HepG2 (cell line): ENCODE data around the gene IQCK.

ENCODE experiments used
- CBX5 ChIP-seq: sonication (generic); formaldehyde crosslinking; IDR thresholded peaks from 2 replicates; pipeline ENCODE4 v1.4.0; 2020; ENCODE audit warnings: missing genetic modification reagents, borderline replicate concordance
- EZH2 ChIP-seq: conservative IDR thresholded peaks from 2 replicates; pipeline ENCODE4 v1.6.1; 2012; ENCODE audit warnings: mild to moderate bottlenecking, low read depth, low read length, moderate library complexity
- KDM1A ChIP-seq: IDR thresholded peaks from 2 replicates; pipeline ENCODE4 v1.6.1; 2016; ENCODE audit warnings: missing compliant biosample characterization
- POLR2A ChIP-seq, 2 experiments: IDR thresholded peaks; 2 replicates each; pipeline ENCODE4 v1.6.1; 2011; ENCODE audit warnings: low read depth in 2 of 2, low read length in 2 of 2, mild to moderate bottlenecking in 1 of 2, moderate library complexity in 1 of 2; ENCODE audit not compliant: insufficient read depth in 1 of 2
- ZNF451 ChIP-seq: sonication (generic); formaldehyde crosslinking; IDR thresholded peaks from 2 replicates; pipeline ENCODE4 v1.5.0; 2020; ENCODE audit warnings: mild to moderate bottlenecking, missing genetic modification reagents

DNA sequence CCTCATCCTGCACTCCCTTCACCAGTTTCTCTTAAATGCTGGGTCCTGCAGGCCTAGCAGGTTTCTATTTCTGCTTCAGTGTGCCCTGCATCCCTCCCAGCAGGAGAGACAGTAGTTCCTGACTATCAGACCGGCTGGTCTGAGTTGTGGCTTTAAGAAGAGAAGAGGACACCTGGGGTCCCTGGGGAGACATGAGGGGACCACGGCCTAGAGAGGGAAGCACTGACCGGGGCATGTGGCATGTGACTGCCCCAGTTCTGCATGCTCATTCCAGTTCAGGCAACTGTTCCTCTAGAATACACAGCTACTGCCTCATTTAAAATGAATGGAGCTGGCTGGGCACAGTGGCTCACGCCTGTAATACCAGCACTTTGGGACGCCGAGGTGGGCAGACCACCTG lies 105.3 kb downstream of the IQCK start:
- TF ChIP-seq POLR2A (IDR thresholded peaks at IDR 0.05; ENCODE audit: insufficient read depth in 1 of 2, low read depth in 2 of 2, low read length in 2 of 2), result no peak
- no peak for TF ChIP-seq EZH2
- TF ChIP-seq KDM1A (CRISPR knock-in tag), result no peak
- no peak for TF ChIP-seq ZNF451 (CRISPR knock-in tag)
- TF ChIP-seq CBX5 (CRISPR knock-in tag), result no peak
